ENCODE results near the gene EFCAB6.

The EFCAB6 gene

DNA sequence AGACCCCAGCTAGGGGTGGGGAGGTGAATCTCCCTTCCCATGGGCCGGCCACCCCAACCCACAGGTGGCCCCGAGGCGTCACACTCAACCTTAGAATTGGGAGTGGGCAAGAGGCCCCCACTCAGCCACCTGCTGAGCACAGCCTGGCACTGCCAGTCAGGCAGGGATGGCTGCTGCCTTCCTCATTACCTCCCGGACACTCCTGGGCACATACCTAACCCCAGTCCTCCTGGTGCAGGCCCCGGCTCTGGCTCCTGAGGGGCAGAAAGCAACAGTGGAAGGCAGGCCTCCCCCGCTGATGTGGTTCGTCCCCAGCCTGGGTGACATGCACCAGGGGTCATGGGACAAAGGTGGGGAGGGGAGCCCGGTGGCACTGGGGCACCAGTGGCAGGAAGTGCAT lies 296.7 kb downstream of the EFCAB6 start:
- DNase-seq: no peak

DNA sequence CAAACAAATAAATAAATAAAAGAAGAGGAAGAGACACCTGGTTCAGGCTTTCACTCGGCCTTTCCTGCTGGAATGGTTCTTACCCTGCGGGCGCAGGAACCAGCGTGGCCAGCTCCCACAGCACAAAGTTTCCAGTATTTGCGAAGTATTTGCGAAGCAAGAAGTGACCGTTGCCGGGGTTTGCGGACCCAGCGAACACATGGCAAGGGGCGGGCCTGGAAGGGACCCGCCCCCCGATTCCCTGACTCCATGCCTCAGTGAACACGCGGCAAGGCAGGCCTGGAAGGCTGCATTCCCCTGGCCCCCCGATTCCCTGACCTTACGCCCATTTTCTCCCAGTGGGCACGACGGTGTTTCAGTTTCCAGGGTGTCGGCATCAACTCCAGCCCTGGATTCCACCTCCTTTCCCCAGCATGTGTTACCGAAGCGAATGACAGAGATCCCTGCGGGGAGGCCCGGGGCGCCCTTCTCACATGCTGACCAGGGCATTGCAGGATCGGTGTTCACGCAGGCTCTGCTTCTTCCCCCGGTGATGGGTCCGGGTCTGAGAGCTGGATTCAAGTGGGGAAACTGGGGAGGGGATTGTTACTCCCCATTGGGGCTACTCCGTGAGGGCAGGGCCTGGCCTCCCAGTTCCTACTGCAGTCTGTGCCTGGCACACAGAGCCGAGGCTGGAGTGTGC lies 297.5 kb downstream of the EFCAB6 start:
- DNase-seq: no peak

DNA sequence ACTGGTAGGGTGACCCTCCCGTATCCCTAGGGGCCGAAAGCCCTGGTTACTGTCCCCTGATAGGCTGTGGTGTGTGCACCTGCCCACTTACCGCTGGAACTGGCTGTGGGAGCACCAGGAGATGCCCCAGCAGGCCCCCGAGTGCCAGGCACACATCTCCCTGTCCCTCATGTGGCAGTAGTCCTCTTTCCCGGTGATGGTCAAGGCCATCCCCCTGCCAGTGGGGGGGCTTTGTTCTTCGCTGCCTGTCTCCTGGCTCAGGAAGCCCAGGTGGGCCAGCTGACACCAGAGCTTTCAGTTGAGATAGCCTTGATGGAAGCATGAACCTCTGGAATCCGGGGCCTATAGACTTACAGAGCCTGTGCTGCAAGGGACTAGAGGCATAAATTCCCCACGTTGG lies 299.8 kb downstream of the EFCAB6 start:
- DNase-seq: no peak

DNA sequence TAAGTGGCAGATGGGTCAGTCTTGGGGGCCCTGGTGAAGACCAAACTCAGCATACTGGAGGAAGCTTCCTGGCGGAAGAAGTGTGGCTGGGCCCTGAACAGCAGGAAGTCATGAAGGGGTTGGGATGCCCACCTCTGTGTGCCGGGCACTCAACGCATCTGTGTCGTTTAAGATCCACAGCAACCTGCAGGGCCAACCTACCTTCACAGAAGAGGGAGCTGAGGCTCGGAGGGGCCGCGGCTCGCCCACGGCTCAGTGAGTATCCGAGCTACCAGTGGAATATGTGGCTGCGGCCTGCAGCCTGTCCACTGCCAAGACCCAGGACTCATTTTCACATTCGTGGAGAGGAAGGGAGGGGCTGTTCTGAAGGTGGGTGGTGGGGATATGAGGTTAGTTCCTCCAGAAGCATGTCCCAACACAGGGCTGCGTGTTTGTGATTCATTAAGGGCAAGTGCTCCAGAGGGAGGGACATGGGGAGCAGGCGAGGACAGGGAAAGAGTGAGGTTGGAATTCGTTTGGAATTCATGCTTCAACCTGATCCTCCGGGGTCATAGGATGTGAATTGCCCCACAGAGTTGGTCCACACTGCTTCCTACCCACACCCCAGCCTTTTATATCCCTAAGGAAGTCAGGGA lies 300.7 kb downstream of the EFCAB6 start:
- no peak for DNase-seq

DNA sequence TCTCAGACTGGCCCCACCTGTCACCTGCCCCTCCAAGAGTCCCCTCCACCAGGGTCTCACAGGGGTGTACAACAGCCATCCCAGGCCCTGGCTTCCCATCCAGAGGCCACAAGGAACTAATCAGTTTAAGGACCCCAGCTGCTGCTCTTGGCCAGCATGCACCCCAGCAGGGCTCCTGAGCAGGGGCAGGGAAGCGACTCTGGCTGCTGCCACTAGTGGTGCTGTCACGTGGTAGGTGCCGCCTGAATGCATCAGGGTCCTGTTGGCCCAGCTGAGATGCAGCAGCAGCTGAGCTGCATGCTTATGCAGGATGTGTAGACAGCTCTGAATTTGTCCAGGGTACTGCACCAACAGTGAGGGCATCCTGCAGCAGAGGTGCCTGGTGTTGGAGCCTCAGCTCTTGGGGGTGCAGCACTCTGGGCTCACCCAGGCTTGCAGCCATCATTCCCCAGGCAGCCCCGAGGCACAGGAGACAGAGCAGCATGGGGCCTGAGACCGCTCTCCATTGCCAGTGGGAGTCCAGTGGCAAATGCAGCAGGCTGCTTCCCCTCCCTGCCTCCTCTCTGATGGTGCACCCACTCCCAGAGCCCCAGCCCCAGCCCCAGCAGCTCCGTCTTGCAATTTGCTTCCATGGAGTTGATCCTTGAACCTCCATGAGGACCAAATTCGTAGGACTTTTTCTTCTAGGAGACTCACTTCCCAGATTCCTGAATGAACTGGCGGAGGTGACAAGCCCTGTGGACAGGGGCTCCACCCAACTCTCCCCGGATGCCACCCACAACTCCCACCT lies 301.6 kb downstream of the EFCAB6 start:
- DNase-seq: no peak

DNA sequence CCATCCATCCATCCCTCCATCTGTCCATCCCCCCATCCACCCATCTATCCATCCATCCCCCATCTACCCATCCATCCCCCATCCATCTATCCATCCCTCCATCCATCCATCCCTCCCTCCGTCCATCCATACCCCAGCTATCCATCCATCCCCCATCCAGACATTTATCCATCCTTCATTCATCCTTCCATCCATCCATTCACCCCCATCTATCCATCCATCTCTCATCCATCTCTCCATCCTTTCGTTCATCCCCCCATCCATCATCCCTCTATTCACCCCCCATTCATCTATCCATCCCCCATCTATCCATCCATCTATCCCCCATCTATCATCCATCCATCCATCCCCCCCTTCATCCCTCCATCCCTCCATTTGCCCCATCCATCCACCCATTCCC lies 302.8 kb downstream of the EFCAB6 start:
- no peak for DNase-seq

DNA sequence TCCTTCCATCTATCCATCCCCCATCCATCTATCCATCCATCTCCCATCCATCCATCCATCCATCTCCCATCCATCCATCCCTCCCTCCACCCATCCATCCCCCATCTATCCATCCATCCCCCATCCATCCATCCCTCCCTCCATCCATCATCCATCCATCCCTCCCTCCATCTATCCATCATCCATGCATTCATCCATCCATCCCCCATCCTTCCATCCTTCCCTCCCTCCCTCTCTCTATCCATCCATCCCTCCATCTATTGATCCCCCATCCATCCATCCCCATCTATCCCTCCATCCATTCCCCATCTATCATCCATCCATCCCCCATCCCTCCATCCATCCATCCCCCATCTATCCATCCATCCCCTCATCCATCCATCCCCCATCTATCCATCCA lies 303.6 kb downstream of the EFCAB6 start:
- DNase-seq: no peak

DNA sequence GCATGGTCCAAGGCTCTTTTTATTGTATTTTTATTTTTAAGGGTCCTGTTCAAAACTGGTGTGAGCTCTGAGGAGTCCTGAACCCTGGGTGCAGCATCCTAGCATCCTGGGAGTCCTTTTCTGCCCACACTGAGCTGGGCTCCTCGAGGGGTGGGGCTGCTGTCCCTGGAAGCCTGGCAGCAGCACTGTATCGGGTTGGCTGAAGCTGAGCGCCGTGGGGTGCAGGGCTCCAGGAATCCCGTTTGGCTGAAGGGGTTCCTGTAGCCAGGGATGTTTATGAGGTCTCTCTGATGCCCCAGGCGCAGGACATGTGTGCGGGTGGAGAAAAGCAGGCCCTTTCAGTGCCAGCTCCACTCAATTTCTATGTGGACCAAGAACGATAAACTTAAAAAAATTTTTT lies 304.9 kb downstream of the EFCAB6 start:
- no peak for DNase-seq

DNA sequence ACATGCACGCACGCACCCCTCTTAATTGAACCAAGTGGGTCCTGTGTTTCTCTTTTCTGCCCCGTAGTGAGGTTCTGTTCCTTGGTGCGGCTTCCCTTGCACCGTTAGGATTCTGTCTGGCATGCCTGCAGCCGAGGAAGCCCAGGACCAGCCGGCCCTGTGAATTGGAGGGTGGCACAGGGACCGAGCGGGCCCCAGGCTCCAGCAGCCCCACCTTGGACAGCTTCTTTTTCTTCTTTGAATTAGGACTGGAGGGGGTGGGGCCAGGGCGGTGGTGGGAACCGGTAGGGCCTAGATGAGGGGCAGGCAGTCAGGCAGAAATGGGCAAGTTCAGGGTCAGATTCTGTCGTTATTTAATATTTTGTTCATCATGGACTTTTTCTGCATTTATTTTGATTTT lies 305.6 kb downstream of the EFCAB6 start:
- DNase-seq: no peak

DNA sequence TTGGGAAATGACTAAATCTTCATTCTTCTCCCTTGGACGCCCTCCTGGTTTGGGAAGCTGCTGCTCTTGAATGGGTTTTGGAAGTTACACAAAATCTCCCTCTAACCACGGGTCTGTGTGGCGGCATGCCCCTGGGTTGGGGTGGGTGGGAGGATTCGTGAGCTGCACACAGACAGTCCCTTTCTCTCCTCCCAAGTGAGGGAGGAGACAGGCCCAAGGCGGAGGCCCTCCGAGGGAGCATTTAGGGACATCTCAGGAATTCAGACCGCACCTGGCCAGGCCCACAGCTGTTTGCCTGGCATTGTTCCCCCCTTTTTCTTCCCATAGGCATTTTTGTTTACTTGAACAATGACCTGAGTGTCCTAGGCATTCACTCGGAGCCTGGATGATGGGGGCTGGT lies 306.2 kb downstream of the EFCAB6 start:
- DNase-seq: no peak

DNA sequence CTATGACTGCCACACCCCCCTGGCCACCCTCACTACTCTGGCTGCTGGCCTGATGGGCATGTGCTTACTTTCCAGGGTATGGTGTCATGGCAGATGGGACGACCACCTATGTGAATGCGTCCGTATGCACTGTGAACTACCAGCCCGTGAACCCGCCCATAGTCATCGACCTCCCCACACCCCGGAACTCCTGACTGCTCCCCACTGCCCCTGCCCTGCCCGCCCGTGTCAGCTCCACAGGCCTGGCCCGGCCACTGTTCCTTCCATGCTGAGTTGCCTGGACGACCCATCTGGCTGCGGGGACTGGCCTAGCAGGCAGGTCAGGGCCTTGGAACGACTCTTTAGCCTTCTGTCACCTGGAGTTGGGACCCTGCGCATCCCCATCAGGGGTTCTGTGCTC lies 306.7 kb downstream of the EFCAB6 start:
- no peak for DNase-seq

DNA sequence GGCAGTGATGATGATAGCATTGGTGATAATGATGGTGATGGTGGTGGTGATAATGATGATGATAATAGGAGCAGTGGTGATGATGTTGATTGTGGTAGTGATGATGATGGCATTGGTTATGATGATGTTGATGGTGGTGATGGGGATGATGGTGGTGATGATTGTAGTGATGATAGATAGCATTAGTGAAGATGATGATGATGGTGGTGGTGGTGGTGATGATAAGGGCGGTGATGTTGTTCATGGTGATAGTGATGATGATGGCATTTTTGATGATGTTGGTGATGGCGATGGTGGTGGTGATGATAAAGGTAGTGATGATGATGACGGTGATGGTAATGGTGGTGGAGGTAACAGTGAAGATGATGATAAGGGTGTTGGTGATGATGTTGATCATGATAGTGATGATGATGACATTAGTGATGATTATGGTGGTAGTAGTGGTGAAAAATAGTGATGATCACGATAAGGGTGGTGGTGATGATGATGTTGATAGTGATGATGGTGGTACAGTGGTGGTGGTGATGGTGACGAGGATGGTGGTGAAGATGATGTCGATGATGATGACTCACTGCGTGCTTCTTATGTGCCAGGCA lies 307.3 kb downstream of the EFCAB6 start:
- no peak for DNase-seq

DNA sequence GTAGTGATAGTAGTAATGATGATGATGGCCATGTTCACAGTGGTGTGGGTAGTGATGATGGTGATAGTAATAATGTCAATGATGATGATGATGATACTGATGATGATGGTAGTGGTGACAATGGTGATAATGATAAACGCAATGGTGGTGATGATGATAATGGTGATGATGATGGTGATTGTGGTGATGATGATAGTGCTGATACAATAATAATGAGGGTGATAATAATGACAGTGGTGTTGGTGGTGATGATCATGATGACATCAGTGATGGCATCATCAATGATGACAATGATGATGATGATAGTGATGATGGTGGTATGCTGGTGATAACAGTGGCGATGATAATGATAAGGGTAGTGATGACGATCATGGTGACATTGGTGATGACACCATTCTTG lies 308.0 kb downstream of the EFCAB6 start:
- no peak for DNase-seq

DNA sequence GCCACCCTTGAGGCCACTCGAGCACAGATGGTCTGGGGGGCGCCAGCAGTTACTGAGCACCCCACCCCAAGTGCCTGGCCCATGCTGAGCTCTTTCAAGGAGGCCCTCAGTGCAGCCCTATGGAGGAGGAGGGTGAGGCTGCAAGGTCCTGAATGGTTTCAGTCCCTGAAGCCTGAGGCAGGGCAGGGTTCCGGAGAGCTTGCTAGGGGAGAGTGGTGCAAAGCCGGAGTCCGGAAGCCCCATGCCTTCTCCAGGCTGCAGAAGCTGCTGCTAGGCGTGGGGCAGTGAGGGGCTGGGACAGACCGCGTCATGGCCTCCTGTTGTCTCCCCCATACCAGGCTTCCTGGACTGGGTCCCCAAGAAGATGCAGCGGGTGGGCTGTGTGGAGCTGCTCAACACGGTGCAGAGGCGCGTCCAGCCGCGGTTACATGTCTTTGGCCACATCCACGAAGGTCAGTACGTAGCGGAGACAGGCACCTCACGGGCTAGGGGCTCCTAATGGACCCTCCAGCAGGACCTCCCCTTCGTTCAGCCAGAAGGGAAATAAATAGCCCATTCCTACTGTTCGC lies 309.7 kb downstream of the EFCAB6 start:
- no peak for DNase-seq

DNA sequence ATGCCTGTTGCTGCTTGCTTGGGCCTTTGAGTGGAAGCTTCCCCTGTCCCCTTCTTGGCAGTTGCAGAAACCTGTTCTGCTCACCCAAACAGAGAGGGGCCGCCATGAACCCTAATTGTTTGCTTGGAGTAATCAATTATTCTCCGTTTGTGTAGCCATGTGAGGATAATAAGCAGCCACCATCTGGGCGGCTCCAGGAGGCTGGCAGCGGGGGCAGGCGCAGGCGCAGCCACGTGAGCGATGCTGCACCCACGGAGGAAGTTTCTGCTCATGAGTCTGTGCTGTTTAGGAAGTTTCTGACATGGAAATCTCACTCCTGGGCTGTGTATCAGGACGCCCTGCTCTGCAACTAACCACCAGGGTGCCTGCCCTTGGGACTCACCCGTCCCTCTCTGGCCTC lies 310.2 kb downstream of the EFCAB6 start:
- no peak for DNase-seq

DNA sequence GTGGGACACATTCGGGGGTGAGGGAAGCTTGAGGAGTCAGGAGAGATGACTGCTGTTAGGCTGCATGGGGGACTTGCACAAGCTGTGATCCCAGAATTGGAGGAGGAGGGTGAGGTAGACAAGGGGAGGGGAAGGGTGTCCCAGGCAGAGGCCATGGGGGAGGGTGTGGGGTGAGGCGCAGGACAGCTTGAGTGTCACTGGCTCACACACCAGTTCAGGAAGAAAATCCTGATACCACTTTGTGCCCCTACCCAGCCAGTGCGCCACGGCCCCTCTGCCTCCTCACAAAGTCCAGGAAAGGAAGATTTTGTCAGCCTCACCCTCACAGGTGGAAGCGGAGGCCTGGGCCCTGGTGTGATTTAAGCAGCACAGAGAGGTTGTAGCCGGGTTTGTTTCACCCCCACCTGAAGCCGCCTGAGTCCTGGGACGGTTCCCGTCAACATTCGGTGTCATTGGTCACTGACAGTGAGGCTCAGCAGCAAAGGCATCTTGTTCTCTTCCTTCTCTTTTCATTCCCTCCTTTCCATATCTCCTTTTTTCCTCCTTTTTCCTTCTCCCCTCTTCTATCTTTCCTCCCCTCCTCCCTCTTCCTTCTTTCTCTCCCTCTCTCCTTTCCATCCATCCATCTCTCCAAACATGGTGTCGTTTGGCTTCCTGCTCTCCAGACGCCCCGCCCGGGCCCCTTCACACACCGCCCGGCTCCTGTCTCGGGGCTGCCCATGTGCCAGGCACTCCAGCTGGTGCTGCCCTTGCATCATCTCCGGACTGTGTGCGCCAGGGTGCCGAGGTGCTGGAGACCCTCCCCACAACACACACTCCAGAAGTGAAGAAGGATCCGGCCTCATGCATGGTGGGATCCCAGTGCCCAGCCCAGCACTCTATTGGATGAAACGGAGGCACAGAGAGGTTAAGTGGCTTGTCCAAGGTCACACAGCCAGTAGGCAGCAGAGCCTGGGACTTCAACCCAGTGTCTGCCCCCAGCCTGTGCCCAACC lies 311.0 kb downstream of the EFCAB6 start:
- DNase-seq: no peak

DNA sequence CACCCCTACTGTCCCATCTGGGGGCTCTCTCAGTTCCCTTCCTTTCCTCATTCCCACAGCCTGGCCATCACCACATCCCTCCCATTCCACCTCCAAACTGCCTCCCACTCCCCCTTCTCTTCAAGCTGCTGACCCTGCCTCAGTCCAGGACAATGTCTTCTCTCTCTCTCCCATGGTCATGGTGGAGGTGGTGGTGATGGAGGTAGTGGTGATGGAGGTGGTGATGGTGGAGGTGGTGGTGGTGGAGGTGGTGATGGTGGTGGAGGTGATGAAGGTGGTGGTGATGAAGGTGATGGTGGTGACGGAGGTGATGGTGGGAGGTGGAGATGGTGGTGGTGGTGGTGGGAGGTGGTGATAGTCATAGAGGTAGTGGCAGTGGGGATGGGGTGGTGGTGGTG lies 313.2 kb downstream of the EFCAB6 start:
- DNase-seq: no peak

DNA sequence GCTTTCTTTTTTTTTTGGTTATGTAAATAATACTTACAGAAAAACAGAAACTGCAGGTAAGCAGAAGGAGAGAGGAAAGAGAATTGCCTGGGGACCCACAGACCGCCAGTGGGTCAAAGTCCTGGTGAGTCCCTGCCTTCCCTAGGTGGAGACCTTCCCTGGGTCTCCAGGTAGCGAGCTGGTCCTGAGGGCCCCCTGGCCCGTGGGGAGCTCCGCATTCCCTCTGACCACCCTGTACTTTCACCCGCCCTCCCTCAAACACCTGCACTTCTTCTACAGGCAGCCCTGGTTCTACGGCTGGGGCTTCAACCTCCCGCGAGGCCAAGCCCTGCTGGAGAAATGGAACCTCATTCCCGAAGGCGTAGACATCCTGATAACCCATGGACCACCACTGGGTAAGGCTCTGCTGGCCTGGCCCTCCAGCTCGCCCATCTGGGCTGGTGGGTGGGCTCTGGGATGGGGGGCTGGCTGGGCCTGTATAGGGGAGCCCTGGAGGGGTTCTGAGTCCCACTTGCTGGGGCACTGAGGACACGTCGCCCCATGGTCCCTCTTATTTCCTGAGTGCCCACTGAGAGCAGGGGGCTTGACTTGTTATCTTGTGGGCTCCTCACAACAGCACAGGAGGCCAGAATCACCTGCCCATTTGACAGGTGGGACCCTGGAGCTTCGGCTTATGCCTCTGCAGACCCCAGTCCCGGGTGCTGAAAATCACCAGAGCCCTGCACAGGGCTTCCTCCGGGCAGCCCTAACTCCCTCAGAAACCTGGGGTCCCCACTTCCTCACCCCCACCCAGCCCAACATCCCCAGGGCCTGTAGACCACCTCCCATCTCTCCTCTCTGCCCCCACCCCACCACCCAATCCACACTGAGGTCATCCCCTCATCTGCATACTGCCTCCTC lies 313.9 kb downstream of the EFCAB6 start:
- DNase-seq: no peak

DNA sequence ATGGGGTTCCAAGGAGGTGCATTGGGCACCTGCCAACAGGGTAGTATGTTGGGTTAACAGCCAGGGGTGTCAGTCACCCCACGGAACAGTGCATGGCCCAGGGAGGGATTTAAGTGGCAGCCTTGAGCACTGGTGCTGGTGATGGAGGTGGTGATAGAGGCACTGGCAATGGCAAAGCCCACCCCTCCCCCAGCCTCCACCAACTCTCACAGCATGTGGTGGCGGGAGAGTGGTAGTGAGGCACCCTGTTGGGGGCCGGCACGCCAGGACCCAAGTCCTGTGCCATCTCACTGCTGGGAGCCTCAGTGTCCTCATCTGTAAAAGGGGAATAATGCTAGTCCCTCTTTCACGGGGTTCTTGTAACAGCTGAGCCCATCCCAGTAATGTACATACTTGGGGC lies 318.8 kb downstream of the EFCAB6 start:
- no peak for DNase-seq

DNA sequence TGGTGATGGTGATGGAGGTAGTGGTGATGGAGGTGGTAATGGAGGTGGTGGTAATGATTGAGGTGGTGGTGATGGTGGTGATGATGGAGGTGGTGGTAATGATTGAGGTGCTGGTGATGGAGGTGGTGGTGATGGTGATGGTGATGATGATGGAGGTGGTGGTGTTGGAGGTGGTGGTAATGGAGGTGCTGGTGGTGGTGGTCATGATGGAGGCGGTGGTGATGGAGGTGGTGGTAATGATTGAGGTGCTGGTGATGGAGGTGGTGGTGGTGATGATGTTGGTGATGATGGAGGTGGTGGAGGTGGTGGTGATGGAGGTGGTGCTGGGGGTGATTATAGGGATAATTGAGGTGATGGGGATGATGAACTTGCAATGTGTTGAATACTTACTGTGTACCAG lies 320.4 kb downstream of the EFCAB6 start:
- DNase-seq: no peak

DNA sequence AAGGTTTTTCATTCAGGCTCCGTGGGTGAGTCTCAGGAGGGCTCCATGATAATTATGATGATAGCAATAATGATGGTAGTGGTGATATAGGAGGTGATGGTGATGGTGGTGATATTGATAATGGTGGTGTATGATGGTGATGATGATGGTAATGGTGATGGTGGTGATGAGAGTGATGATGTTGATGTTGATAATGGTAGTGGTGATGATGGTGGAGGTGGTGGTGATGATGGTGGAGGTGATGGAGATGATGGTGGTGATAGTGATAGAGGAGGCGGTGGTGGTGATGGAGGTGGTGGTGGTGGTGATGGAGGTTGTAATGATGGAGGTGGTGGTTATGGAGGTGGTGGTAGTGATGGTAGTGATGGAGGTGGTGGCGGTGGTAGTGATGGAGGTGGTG lies 320.9 kb downstream of the EFCAB6 start:
- no peak for DNase-seq
